Keratinocyte (primary cell): ENCODE results near the gene XRCC1. TPM values are rescaled to one million over a fixed set of nuclear protein-coding genes. Genes with fewer than 3 reads are reported as not detected.

ENCODE experiments used
- DNase-seq: peaks from one replicate; pipeline ENCODE4 v3.0.0-alpha.2; 2011; ENCODE audit warnings: low read depth, missing footprints, low spot score
- FAIRE-seq: peaks from 2 replicates; lab custom pipeline; 2011; peaks lifted over from hg19 to GRCh38; lab: Jason Lieb, UNC
- H2AFZ ChIP-seq: 2 replicates; pipeline ENCODE4 v1.6.0; 2012; ENCODE audit warnings: low read length, control low read depth, inconsistent platforms; ENCODE audit not compliant: control insufficient read depth
- H3K27ac ChIP-seq: 2 replicates; pipeline ENCODE4 v1.5.1; 2011; ENCODE audit warnings: low read length; ENCODE audit not compliant: control insufficient read depth, insufficient read depth
- H3K27me3 ChIP-seq: 3 replicates; pipeline ENCODE4 v1.6.0; 2011; ENCODE audit warnings: low read length; ENCODE audit not compliant: control insufficient read depth, insufficient read depth; ENCODE audit errors: extremely low read depth
- H3K36me3 ChIP-seq, 2 experiments: 2 replicates in 1 of 2; 3 replicates in 1 of 2; pipeline ENCODE4 v1.5.1; 2011; ENCODE audit warnings: low read length in 2 of 2, mild to moderate bottlenecking in 1 of 2; ENCODE audit not compliant: control insufficient read depth in 2 of 2, insufficient read depth in 2 of 2; ENCODE audit errors: extremely low read depth in 1 of 2
- H3K4me1 ChIP-seq: 3 replicates; pipeline ENCODE4 v1.5.1; 2011; ENCODE audit warnings: low read length; ENCODE audit not compliant: control insufficient read depth, insufficient read depth; ENCODE audit errors: extremely low read depth
- H3K4me2 ChIP-seq: 3 replicates; pipeline ENCODE4 v1.6.0; 2011; ENCODE audit warnings: low read depth, low read length; ENCODE audit not compliant: control insufficient read depth, insufficient read depth; ENCODE audit errors: extremely low read depth
- H3K4me3 ChIP-seq, 3 experiments: fragments of 200-600 bp in 1 of 3; sonication (generic) in 1 of 3; 2 replicates in 2 of 3; 3 replicates in 1 of 3; pipeline ENCODE4 v1.5.1; 2011 to 2016; ENCODE audit warnings: low read length in 3 of 3, mild to moderate bottlenecking in 3 of 3, control low read depth in 2 of 3, inconsistent platforms in 1 of 3, low read depth in 1 of 3, mixed read lengths in 1 of 3, mixed run types in 1 of 3, moderate library complexity in 1 of 3; ENCODE audit not compliant: control insufficient read depth in 2 of 3, insufficient read depth in 2 of 3; ENCODE audit errors: extremely low read depth in 1 of 3
- H3K79me2 ChIP-seq: 2 replicates; pipeline ENCODE4 v1.6.0; 2012; ENCODE audit warnings: low read length; ENCODE audit not compliant: control insufficient read depth, insufficient read depth
- H3K9ac ChIP-seq: 3 replicates; pipeline ENCODE4 v1.6.0; 2011; ENCODE audit warnings: low read length; ENCODE audit not compliant: control insufficient read depth, insufficient read depth; ENCODE audit errors: extremely low read depth
- H3K9me1 ChIP-seq: 3 replicates; pipeline ENCODE4 v1.6.0; 2011; ENCODE audit warnings: low read length; ENCODE audit not compliant: control insufficient read depth, insufficient read depth; ENCODE audit errors: extremely low read depth
- H3K9me3 ChIP-seq: 2 replicates; pipeline ENCODE4 v1.5.1; 2012; ENCODE audit warnings: low read depth, low read length; ENCODE audit not compliant: control insufficient read depth
- H4K20me1 ChIP-seq: 3 replicates; pipeline ENCODE4 v1.6.0; 2011; ENCODE audit warnings: low read length; ENCODE audit not compliant: control insufficient read depth, insufficient read depth; ENCODE audit errors: extremely low read depth
- CTCF ChIP-seq, 3 experiments: IDR thresholded peaks in 1 of 3; conservative IDR thresholded peaks in 1 of 3; optimal IDR thresholded peaks in 1 of 3; 2 replicates in 2 of 3; 3 replicates in 1 of 3; pipeline versions ENCODE3 to v1.5.1; 2011; ENCODE audit warnings: low read length in 3 of 3, mild to moderate bottlenecking in 3 of 3, moderate library complexity in 2 of 3, control low read depth in 1 of 3, inconsistent platforms in 1 of 3; ENCODE audit not compliant: insufficient read depth in 2 of 3; ENCODE audit errors: extremely low read depth in 1 of 3
- EZH2 ChIP-seq: IDR thresholded peaks from one replicate; pipeline ENCODE4 v1.6.1; 2012; ENCODE audit warnings: inconsistent platforms, mild to moderate bottlenecking, low read length, moderate library complexity
- dilution Hi-C: fragments of 300-500 bp; cut with MboI; formaldehyde crosslinking; loops from one replicate; pipeline ENCODE4 v1.7.0; 2020; ENCODE audit warnings: low sequenced_read_pairs; ENCODE audit not compliant: extremely low pct_ligation_motif_present
- polyA plus RNA-seq, 5 experiments: library from polyadenylated mRNA; depleted of rRNA in 3 of 5; stranded (reverse) in 3 of 5; stranded (forward) in 1 of 5; unstranded in 1 of 5; fragments of >200 nt; gene quantifications; 1 replicate in 1 of 5; 2 replicates in 3 of 5; 3 replicates in 1 of 5; pipeline versions ENCODE4 v1.2.1 to v1.2.3, GENCODE V29; 2011 to 2012; ENCODE audit warnings: missing spikeins in 2 of 5, low read depth in 1 of 5, low replicate concordance in 1 of 5

Gene XRCC1
- polyA plus RNA-seq, 1 donor (not counting 4 experiments of a cell fraction or from before 2014, with no cell fraction given), result 16.3 TPM

DNA sequence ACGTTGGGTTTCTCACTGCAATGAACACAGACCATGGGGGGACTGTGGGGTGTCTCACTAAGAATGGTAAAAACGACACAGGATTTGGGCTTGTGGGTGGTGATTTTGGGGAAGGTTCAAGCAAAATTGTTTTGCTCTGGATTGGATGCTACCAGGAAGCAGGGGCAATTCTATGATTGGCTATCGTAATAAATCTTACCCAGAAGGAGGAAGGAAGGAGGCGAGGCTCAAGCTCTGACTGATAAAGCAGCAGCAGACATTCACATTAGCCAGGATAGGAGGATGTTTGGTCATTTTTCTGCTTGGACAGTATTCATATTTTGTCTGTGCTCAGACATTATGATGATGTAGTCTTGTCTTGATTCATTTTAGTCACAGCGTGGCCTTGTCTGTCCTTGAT is 22.5 kb upstream of the XRCC1 start:
- H3K4me3 ChIP-seq, result peak overlapping the region in 2 of 3 experiments; percentile 85 to 96
- FAIRE-seq (no peak), DNase-seq (no peak)
- peaks cover 5% of the 10 kb centered on the region for H4K20me1 ChIP-seq
- peaks cover 24 to 38% of the 10 kb centered on the region in 2 experiments for H3K36me3 ChIP-seq
- TF ChIP-seq EZH2 (no peak), CTCF (optimal IDR thresholded peaks at IDR 0.05 in 1 of 3, IDR thresholded peaks at IDR 0.05 in 1 of 3, conservative IDR thresholded peaks at IDR 0.05 in 1 of 3; ENCODE audit: extremely low read depth in 1 of 3, insufficient read depth in 2 of 3, low read length in 3 of 3) (no peak)
- H3K9me3 ChIP-seq, result no peaks in the 10 kb centered on the region
- peak overlapping the region; percentile 93 for H3K4me2 ChIP-seq
- H2AFZ ChIP-seq, result no peak overlapping the region
- peaks cover 53% of the 10 kb centered on the region for H3K79me2 ChIP-seq
- dilution Hi-C loops, result no loop called here
- H3K4me1 ChIP-seq, result peaks cover 24% of the 10 kb centered on the region
- H3K27ac ChIP-seq, result no peak overlapping the region
- peak overlapping the region; percentile 99 for H3K9ac ChIP-seq
- H3K9me1 ChIP-seq, result no peaks in the 10 kb centered on the region
- H3K27me3 ChIP-seq, result no peaks in the 10 kb centered on the region

DNA sequence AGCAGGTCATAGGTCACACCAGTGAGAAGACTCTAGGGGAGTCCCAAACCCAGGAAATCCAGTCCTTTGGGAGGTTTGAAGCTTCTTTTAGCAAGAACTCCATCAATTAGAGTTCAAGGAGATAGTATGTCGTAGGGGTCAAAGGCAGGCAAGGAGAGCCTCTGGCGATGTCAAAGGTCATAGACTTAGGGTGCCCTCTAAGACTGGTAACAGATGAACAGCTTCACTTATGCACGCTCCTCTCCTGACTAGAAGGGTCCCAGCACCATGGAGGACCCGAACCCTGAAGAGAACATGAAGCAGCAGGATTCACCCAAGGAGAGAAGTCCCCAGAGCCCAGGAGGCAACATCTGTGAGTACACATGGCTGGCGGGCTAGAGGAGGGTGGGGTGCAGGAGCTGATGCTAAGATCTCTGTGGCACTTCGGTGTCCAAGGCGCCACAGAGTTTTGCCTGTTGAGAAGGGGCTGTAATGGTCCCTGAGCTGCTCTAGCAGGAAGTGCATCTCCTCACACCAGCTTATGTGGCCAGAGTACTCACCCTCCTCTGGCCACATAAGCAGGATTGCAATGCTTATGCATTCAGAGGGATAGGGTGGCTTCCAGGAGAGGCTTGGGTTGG is 21.6 kb upstream of the XRCC1 start:
- peak overlapping the region; percentile 70 to 96 (median 85) for H3K4me3 ChIP-seq
- H2AFZ ChIP-seq, result peak overlapping the region; percentile 85
- TF ChIP-seq CTCF (optimal IDR thresholded peaks at IDR 0.05 in 1 of 3, IDR thresholded peaks at IDR 0.05 in 1 of 3, conservative IDR thresholded peaks at IDR 0.05 in 1 of 3; ENCODE audit: extremely low read depth in 1 of 3, insufficient read depth in 2 of 3, low read length in 3 of 3), result no peak
- TF ChIP-seq EZH2, result no peak
- H3K9me1 ChIP-seq, result no peaks in the 10 kb centered on the region
- dilution Hi-C loops, result no loop called here
- FAIRE-seq (no peak), DNase-seq (no peak)
- H3K79me2 ChIP-seq, result peaks cover 61% of the 10 kb centered on the region
- peak overlapping the region; percentile 99 for H3K27ac ChIP-seq
- peaks cover 24% of the 10 kb centered on the region for H3K4me1 ChIP-seq
- H3K9me3 ChIP-seq, result no peaks in the 10 kb centered on the region
- no peaks in the 10 kb centered on the region for H3K27me3 ChIP-seq
- peaks cover 5% of the 10 kb centered on the region for H4K20me1 ChIP-seq
- peaks cover 24 to 45% of the 10 kb centered on the region in 2 experiments for H3K36me3 ChIP-seq
- peak overlapping the region; percentile 99 for H3K9ac ChIP-seq
- H3K4me2 ChIP-seq, result peak overlapping the region; percentile 93
